Stimulated activated CD8-positive, alpha-beta memory T cell treated with anti-CD3 and anti-CD28 coated beads, Interleukin-12 subunit alpha, Interleukin-12 subunit beta, amount 100 ng/mL, for 24 hours (primary cell): Measurements from ENCODE around the gene HNF1B.

Source experiments
- DNase-seq: peaks from one replicate; pipeline ENCODE4 v3.0.0-alpha.2; 2020; ENCODE audit errors: extremely low read depth

Gene HNF1B

GRCh38 chr17:37736428-37736827, 8.4 kb downstream of the HNF1B start:
- no peak for DNase-seq

- DNase-seq, result no peak
Measured at GRCh38 chr17:37735165-37735564, 9.7 kb downstream of the HNF1B start.

DNA sequence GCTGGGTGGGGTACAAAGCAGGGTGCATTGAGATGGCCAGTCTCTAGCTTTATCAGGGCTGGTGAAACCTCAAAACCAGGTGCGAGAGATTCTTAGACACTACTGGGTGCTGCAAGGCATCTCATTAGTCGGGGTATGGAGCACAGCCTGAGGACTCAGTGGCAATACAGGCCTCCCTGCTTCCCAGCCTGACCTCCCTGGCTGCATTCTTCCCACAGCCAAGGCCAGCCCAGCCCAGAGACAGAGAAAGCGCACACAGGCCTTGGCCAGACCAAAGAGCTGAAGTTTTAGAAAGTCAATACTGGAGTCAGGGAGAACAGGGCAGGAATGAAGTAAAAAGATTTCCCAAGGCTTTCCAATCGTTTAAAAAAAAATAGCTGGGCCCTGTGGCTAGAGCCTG, 12.5 kb downstream of the HNF1B start:
- no peak for DNase-seq

DNA sequence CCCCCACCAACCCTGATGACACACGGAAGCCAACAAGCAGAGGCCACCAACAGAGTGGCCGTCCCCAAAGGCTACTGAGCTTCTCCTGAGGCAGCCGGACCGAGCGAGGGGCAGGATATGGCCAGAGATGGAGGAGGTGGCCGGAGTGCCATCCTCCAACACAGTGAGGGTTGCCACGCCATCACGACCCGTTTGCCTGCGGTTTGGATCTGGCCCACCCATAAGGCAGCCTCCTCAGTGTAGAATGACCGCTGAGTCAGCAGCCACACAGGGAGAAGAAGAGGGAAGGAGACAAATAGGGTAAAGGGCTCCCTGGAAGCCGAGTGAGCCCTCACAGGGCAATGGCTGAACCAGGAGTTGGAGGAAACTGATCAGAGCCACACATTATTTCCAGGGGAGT, 13.8 kb downstream of the HNF1B start:
- no peak for DNase-seq

GRCh38 chr17:37729905-37730304, 15.0 kb downstream of the HNF1B start:
- DNase-seq, result no peak

DNA sequence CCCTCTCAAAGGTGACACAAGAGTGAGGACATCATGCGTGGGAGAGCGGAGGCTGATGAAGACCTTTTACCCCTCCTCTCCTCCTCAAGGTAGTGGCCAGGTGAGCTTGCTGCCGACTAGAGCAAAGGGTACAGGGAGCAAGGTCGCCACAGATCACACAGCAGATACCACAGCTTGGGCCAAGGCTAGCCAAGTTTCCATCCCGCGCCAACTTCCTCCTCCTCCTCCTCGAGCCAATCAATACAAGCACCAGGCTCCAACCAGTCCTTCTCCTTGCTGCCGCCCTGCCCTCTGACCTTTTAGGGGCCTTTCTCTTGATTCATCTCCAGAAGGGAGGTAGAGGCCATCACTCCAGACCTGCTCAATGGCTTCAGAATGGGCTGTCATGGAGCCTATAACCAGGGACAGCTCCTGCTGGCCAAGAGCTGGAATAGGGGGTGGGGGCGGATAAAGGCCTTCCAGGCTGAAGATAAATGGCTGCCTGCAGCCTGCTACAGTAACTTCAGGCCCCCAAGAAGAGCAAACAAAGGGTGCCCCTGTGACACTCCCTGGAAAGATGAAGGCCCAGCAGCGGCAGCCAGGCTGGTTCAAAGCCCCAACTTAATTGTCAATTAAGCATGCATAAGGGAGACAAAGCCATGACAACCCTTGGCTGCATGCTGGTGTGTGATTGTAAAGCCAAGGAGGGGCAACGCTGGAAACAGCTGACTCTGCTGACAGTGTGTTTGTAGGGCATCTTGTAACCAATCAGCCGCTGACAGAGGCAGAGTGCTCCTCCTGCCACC, 17.8 kb downstream of the HNF1B start:
- DNase-seq, result no peak

DNA sequence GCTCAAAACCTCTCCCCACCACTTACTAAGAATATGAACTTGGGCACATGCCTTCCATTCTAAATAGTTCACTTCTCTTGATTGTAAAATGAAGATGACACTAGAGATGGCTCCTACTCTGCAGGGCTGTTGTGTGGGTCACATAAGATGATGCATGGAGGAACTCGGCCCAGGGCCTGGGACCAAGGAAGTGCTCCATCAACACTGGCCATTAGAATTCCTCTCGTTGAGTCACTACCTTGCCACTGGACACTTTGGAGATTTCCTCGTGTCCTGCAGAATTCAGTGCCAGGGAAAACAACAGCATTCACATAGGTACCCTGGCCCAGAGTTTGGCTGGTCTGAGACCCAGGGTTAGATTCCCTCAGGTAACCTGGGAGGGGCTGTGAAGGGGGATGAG, 18.6 kb downstream of the HNF1B start:
- DNase-seq, result no peak

DNA sequence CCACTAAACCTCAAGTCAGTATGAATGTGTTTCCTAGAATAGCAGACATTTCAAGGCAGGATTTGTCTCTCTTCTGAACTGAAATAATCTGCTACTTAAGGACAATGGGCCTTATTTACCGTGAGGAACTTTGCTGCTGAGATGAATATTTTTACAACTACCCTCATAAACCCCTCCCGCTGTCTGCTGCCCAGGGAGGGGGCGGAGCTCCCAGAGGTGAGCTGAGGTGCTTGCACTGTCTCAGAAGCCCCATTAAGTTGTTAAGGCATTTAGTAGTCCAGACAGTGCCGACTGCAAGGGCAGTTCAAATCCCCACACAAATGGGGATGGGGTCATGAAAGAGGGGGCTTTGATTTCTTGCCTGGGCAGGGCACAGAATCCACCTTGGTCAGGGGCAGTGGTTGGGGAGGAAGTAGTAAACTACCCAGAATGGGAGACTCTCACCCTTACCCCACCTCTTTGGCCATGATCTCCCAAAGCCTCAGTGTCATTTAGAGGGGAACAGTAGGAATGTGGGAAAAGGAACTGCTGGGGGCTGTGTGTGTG, 19.2 kb downstream of the HNF1B start:
- DNase-seq, result no peak

- DNase-seq, result no peak
Measured at GRCh38 chr17:37725021-37725595, 19.8 kb downstream of the HNF1B start.

- DNase-seq, result no peak
Measured at GRCh38 chr17:37720989-37721388, 23.9 kb downstream of the HNF1B start.

GRCh38 chr17:37719866-37720265, 25.0 kb downstream of the HNF1B start:
- no peak for DNase-seq

DNA sequence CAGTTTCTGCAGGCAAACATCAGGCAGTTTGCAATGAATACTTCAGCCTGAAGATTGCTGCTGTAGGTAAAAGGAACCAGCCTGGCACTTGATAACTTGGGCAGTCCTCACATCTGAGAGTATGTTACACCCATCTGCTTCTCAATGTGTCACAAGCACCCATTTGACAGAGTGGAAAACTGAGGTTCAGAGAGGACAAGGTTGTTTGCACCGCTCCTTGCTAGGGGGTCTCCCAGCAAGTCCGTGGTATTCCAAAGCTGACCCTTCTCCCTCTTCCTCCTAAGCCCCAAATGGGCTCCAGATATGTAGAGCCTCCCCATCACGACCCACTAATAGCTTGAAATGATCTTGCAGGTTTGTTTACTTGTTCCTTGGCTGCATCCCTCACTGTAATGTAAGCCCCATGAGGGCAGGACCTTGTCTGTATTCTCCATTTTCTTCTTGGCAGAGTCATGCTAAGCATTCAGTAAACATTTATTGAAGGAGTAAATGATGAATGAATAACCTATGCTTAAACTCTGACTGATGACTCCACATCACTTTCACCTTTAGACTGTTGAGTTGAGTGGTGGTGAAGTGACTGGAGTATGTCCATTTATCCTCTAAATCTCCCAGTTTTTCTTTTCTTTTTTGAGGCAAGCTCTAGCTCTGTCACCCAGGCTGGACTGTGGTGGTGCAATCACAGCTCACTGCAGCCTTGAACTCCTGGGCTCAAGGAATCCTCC, 26.4 kb downstream of the HNF1B start:
- DNase-seq, result no peak

DNA sequence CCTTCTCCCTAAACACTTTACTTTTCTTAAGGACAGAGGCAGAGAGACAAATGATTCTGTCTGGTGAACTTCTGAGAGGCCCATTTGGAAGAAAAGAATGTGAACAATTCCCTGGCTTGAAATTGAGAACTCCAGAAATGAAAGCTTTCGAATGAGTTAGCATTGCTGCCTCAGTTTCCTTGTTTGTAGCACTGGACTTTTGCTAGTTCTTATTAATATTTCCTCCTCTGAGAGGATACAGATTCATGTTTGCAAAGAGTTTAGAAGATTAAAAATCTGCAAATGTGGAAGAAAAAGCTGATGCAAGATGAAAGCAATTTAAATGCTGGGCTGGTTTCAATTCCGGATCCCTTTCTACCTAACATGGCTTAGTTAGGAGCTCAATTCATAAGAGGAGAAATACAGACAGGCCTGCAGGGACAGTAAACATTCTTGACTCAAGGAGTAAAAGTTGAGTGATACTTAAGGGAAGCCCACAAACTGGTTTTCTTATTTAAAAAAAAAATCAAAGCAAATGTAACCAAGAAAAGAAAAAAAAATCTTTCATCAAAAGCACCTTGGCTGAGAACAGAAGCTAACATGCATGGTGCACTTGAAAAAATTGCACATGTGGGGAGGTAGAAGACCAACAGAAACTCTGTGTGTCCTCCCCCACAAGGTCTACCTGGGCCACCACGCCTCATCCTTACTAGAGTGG, 27.1 kb downstream of the HNF1B start:
- no peak for DNase-seq

DNA sequence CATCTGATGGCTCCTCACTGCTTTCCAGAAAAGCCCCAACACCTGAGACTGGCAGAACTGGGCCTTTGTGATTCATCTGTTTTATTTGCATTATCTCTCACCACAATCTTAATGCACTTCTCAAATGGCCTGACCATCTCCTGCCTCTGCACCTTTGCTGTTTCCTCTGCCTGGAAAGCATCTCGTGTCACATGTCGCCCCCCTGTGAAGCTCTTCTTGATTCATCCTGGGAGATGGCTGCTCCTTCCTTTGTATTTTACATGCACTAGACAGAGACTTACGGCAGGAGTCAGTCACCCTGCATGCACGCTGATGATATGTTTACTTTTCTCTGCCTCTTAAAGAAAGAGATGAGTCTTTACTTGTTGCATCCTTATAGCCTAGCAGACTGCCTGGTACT, 30.0 kb downstream of the HNF1B start:
- DNase-seq, result no peak

DNA sequence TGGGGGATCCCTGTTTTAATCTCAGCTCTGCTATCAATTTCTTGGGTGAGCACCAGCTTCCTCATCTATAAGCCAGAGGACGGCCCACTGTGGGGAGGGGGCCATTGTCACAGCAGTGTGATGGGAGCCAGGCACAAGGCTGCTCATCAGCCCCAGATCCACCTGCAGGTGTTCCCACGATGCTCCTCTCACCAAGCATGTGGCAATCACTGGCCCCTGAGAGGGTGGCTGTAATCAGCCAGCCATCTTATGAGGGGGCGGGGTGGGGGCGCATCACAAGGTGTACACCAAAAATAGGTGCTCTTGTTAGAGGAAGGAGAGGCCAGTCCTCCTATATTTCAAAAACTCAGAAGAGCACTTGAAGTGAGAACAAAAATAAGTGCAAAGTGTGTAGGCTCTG, 31.2 kb downstream of the HNF1B start:
- no peak for DNase-seq

DNA sequence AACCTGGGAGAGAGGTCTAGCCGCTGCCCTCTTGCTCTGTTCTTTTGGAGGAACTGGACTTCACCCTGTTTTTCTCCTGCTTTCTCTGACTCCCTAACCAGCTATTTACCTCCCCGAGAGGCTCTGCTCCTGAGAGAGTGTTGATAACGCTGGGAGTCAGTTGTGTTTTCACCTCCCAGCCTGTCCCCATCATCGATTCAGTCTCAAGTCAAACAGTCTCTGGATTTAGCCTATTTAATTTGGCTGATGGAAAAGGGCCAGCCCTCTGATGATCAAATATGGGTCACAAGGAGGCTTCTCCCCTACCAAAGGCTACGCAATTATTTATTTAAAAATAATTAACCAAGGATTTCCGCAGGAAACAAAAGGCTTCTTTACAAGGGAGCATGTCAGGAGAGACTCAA, 31.8 kb downstream of the HNF1B start:
- no peak for DNase-seq

GRCh38 chr17:37711113-37711512, 33.7 kb downstream of the HNF1B start:
- no peak for DNase-seq

GRCh38 chr17:37710344-37710886, 34.4 kb downstream of the HNF1B start:
- no peak for DNase-seq

GRCh38 chr17:37708616-37709212, 36.1 kb downstream of the HNF1B start:
- DNase-seq, result no peak

DNA sequence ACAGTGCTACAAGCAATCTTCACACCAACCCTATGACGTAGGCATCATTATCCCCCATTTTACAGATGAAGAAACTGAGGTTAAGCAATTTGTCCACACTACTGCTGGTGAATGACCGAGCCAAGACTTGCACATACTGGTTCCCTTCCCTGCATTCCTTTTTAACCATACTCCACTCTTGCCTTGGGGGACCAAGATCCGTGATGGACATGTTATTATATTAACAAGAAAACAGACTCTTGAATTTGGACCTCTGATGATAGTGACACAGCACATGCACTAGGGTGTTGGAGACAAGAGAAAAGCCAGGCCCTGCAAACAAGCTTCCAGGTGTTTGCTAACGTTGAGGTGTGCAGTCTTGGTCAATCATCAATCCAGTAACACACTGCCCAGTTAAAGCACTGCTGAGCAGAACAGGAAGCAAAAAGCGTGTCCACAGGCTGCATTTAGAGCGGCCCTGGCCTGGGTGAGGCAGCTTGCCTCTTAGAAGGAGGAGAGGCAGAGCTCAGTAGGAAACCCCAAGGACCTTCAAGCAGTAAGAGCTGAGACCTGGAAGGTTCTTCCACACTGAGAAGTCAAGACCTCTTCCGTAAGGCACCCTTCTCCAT, 36.7 kb downstream of the HNF1B start:
- no peak for DNase-seq

GRCh38 chr17:37706446-37706845, 38.4 kb downstream of the HNF1B start:
- DNase-seq, result no peak
